Nephron (organoid): Measurements from ENCODE around the gene AGO3.

Experiments
- H3K27ac Mint-ChIP-seq, 3 experiments: 2 replicates each; pipeline ENCODE4 v1.8.0; 2020; ENCODE audit warnings: mixed read lengths in 3 of 3, mild to moderate bottlenecking in 2 of 3, moderate library complexity in 1 of 3
- H3K27me3 Mint-ChIP-seq: 2 replicates; pipeline ENCODE4 v1.8.0; 2021; ENCODE audit warnings: low read depth, mild to moderate bottlenecking, moderate library complexity, mixed read lengths
- H3K36me3 Mint-ChIP-seq: 2 replicates; pipeline ENCODE4 v1.8.0; 2020; ENCODE audit warnings: low read depth, mixed read lengths
- H3K4me1 Mint-ChIP-seq: 2 replicates; pipeline ENCODE4 v1.8.0; 2020; ENCODE audit warnings: mixed read lengths
- H3K4me3 Mint-ChIP-seq, 3 experiments: 2 replicates each; pipeline ENCODE4 v1.8.0; 2020; ENCODE audit warnings: mild to moderate bottlenecking in 3 of 3, mixed read lengths in 3 of 3, moderate library complexity in 2 of 3
- H3K9me3 Mint-ChIP-seq: 2 replicates; pipeline ENCODE4 v1.8.0; 2020; ENCODE audit warnings: mixed read lengths
- CTCF ChIP-seq, 3 experiments: fragments of 200-600 bp; sonication (generic); IDR thresholded peaks; one replicate each; pipeline ENCODE4 v1.5.0; 2021; ENCODE audit warnings: antibody characterized with exemption in 3 of 3; ENCODE audit not compliant: unreplicated experiment in 3 of 3

Gene AGO3

GRCh38 chr1:36081926-36082485 lies 151.1 kb downstream of the AGO3 start:
- Mint-ChIP-seq H3K4me1 (no peaks in the 10 kb centered on the region), H3K36me3 (no peaks in the 10 kb centered on the region), H3K27me3 (no peaks in the 10 kb centered on the region), H3K9me3 (no peaks in the 10 kb centered on the region), H3K27ac (no peak overlapping the region), H3K4me3 (peak overlapping the region in 2 of 3 experiments; percentile 64 to 73)
- no peak for TF ChIP-seq CTCF (IDR thresholded peaks at IDR 0.05; ENCODE audit: unreplicated experiment in 3 of 3)

DNA sequence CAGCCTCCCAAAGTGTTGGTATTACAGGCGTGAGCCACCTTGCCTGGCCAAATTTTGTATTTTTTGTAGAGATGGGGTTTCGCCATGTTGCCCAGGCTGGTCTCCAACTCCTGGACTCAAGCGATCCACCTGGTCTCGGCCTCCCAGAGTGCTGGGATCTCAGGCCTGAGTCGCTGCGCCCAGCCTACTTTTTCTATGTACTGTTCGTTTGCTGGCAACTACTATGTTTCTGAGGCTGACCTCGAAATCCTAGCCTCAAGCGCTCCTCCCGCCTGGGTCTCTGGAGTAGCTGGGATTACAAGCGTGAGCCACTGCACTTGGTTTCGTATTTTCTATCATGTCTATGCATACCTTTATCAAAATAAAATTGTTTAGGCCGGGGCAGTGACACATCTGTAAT lies 152.3 kb downstream of the AGO3 start:
- H3K27ac Mint-ChIP-seq = no peak overlapping the region
- H3K27me3 Mint-ChIP-seq = no peaks in the 10 kb centered on the region
- no peaks in the 10 kb centered on the region for H3K36me3 Mint-ChIP-seq
- peak overlapping the region; percentile 65 to 80 (median 74) for H3K4me3 Mint-ChIP-seq
- TF ChIP-seq CTCF (IDR thresholded peaks at IDR 0.05; ENCODE audit: unreplicated experiment in 3 of 3) = no peak
- no peaks in the 10 kb centered on the region for H3K9me3 Mint-ChIP-seq
- H3K4me1 Mint-ChIP-seq = no peaks in the 10 kb centered on the region

- H3K9me3 Mint-ChIP-seq = no peaks in the 10 kb centered on the region
- peak within 1 kb of the TSS; percentile 79 to 84 (median 80) for H3K4me3 Mint-ChIP-seq
- H3K36me3 Mint-ChIP-seq = no peaks in the 10 kb centered on the region
- TF ChIP-seq CTCF (IDR thresholded peaks at IDR 0.05; ENCODE audit: unreplicated experiment in 3 of 3) = no peak
- no peaks in the 10 kb centered on the region for H3K27me3 Mint-ChIP-seq
- no peaks in the 10 kb centered on the region for H3K4me1 Mint-ChIP-seq
- peak within 1 kb of the TSS; percentile 47 to 83 (median 81) for H3K27ac Mint-ChIP-seq
Measured at GRCh38 chr1:36083635-36084496, 153.0 kb downstream of the AGO3 start, which contains the start of gene TEKT2. Gene TEKT2 (plus strand): TSS chr1:36084094. CDS start chr1:36084922, 828 bp downstream.

DNA sequence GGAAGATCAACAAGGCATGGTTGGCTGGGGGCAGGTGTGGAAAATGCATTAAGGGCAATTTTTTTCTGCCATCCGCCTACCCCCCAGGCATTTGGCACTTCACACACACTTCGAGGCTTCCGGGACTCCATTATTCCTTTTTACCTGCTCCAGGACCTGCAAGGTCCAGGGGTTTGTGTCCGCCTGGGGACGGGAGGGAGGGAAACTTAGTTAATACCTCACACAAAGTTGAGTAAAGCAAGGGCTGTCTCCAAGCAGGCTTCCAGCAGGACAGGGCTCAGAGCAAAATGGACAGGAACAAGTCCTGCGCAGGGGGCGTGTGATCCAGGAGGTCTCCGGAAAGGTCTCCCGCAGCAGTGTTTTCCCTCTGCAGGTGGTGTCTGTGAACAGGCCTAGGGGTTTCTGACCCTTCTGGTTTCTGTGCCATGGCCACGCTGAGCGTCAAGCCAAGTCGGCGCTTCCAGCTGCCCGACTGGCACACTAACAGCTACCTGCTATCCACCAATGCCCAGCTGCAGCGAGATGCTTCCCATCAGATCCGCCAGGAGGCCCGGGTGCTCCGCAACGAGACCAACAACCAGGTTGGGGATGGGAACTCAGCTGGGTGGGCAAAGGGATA lies 153.7 kb downstream of the AGO3 start:
- H3K4me3 Mint-ChIP-seq = peak overlapping the region; percentile 79 to 84 (median 80)
- TF ChIP-seq CTCF (IDR thresholded peaks at IDR 0.05; ENCODE audit: unreplicated experiment in 3 of 3) = no peak
- peaks cover 5% of the 10 kb centered on the region for H3K4me1 Mint-ChIP-seq
- H3K36me3 Mint-ChIP-seq = no peaks in the 10 kb centered on the region
- peak overlapping the region; percentile 47 to 83 (median 81) for H3K27ac Mint-ChIP-seq
- H3K27me3 Mint-ChIP-seq = no peaks in the 10 kb centered on the region
- H3K9me3 Mint-ChIP-seq = no peaks in the 10 kb centered on the region

DNA sequence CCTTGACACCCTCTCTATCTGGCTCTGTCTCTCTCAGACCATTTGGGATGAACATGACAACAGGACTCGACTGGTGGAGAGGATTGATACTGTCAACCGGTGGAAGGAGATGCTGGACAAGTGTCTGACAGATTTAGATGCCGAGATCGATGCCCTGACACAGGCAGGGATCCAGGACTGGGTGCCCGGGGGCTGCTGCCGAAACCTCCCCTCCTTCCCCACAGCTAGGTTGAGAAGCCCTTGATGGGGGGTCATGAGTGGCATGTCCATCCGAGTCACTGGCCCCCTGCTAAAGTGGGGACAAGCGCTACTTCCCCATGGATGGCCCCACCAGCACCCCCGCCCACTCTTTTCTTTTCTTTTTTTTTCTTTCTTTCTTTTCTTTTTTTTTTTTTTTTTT lies 154.2 kb downstream of the AGO3 start:
- Mint-ChIP-seq H3K27me3 (no peaks in the 10 kb centered on the region), H3K9me3 (no peaks in the 10 kb centered on the region), H3K4me1 (peaks cover 10% of the 10 kb centered on the region), H3K36me3 (peaks cover 3% of the 10 kb centered on the region), H3K27ac (peak overlapping the region in 2 of 3 experiments; percentile 47 to 49), H3K4me3 (peak overlapping the region; percentile 63 to 84 (median 80))
- TF ChIP-seq CTCF (IDR thresholded peaks at IDR 0.05; ENCODE audit: unreplicated experiment in 3 of 3) = no peak
